ENCODE results near the gene TNFSF15. TPM values are rescaled to one million over a fixed set of nuclear protein-coding genes. Genes with fewer than 3 reads are reported as not detected.

The TNFSF15 gene
- total RNA-seq, 1 experiment from 2014 or later, result 5.2 TPM

- DNase-seq (ENCODE audit: low spot score), result no peak
These were observed 16.8 kb downstream of the TNFSF15 start for GRCh38 chr9:114789006-114789405.

DNA sequence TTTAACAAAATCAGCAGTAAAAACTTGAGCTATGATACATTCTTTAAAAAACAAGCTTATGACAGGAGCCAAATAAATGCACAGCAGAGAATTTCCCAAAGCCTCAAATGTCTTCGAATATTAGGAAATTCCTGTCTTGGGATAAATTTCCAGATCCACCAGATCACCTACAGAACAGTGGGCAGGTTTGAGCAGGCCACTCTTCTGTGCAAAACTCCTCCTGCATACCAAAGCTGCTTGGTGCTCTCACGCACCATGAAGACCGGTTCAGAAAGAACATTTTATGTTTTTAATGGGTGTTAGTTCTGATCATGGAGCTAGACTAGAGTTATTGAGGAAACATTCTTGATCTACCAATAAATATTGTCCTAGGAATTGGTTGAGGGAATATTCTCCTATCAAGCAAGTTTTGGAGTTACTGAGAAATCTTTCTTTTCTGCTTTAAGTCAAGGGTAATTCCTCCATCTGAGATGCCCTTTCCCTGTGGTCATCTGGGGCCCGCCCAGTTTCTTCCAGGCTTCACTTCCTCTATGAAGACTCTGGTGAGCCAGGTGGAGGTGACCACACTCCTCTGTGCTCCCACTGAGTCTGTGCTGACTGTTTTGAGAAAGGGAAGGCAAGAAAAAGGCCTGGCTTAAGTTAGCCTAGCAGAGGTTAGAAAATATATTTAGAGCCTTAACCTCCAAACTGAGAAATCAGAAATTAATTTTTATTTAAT lies 17.9 kb downstream of the TNFSF15 start:
- no peak for DNase-seq (ENCODE audit: low spot score)

GRCh38 chr9:114787214-114787613 lies 18.6 kb downstream of the TNFSF15 start:
- no peak for DNase-seq (ENCODE audit: low spot score)

DNA sequence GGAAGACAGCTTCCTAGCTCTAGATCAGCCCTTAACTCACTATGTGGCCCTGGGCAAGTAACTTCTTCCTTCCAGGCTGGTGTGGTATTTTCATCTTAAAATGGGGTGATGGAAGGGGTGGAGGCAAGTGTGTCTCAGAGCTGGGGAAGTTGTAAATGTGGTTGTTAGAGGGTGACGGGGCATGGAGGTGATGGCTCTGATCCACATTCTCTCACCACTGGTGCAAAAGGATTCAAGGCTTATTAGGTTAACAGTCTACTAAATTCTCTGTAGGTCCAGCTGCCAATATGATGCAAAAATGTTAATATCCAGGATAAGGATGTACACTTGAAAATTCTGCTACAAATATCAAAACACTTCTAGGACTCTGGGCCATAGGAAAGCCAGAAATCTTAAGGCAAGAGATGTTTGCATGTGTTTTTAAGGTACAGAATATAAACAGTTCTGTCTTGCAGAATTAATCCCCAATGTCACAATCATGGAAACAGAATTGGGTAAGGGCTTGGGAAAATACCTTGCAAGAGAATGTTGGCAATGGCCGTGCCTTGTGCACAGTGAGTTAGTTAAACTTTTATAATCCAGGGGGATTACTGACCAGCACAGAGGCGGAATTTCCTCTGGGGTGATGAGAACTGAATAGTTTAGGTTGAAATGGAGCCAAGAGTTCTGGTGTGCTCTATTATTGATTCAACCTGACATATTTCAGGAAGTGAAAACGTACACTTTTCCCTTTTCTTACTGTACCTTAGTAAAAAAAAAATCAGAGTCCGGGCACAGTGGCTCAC lies 19.8 kb downstream of the TNFSF15 start:
- DNase-seq (ENCODE audit: low spot score), result no peak

GRCh38 chr9:114784721-114785279 lies 21.0 kb downstream of the TNFSF15 start:
- DNase-seq (ENCODE audit: low spot score), result no peak

- no peak for DNase-seq (ENCODE audit: low spot score)
These were observed 23.3 kb downstream of the TNFSF15 start for GRCh38 chr9:114782586-114782985.

DNA sequence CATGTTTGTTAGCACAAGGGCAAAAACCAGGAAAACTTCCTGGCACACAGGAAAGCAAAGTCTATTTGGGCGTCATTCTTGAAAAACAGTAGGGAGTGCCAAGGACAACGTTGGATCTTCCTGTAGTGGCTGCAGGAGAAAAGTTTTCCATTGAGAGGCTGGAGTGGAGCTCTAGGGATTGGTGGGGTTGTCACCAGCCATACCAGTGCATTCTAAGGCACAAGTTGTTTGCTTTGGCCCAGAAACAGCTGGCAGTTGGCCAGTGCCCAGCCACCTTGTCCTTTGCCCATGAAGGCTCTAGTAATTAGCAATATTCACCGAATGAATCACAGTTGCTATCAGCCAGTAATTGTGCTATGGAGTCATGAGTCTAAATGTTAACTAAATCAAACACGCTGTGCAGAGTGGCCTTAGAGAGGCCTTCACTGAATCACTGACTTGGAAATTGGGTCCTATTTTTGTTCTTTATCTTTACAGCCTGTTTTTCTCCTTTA lies 26.4 kb downstream of the TNFSF15 start:
- DNase-seq (ENCODE audit: low spot score), result peak; percentile 99

- no peak for DNase-seq (ENCODE audit: low spot score)
These were observed 27.8 kb downstream of the TNFSF15 start for GRCh38 chr9:114777821-114778609.

DNA sequence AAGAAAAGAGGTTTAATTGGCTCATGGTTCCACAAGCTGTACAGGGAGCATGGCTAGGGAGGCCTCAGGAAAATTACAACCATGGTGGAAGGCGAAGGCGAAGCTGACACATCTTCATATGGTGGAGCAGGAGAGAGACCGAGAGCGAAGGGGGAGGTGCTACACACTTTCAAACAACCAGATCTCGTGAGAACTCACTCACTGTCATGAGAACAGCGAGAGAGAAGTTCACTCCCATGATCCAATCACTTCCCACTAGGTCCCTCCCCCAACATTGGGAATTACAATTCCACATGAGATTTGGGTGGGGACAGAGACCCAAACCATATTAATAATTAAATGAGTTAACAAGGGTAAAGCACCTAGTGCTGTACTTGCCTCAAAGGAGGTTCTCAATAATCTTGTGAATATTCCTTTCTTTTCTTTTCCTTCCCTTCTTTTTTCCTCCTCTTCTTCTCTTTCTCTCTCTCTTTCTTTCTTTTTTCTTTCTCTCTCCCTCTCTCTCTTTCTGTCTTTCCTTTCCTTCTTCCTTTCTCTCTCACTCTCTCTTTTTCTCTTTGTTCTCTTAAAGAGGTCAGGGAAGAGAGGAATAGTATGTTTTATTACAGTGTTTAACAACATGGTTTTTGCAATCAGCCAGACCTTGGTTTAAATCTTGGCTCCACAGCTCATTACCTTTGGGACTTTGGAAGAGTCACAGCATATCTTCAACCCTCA lies 29.0 kb downstream of the TNFSF15 start:
- DNase-seq (ENCODE audit: low spot score), result no peak

GRCh38 chr9:114775981-114776380 lies 29.9 kb downstream of the TNFSF15 start:
- DNase-seq (ENCODE audit: low spot score), result peak; percentile 7

- DNase-seq (ENCODE audit: low spot score), result no peak
These were observed 30.7 kb downstream of the TNFSF15 start for GRCh38 chr9:114775121-114775520.

DNA sequence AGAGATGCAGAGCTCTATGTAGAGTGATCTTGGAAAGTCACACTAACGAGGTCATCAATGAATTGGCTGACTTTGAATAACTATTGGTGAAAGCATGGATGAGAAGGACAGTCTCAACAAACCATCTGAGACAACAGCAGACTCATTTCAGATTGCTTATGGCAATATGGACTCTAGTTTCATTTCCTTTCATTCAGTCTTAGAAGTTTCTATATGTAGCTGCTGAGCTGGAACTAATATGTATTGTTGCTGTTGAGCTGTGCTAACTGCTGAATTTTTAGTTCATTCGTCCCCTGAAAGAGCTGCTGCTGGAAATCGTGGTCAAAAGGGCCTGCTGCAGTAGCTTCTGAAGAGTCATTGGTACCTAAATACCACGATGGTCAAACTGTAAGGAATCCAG lies 31.3 kb downstream of the TNFSF15 start:
- DNase-seq (ENCODE audit: low spot score), result no peak

GRCh38 chr9:114771889-114772288 lies 34.0 kb downstream of the TNFSF15 start:
- DNase-seq (ENCODE audit: low spot score), result no peak

GRCh38 chr9:114770991-114771390 lies 34.8 kb downstream of the TNFSF15 start:
- no peak for DNase-seq (ENCODE audit: low spot score)

- DNase-seq (ENCODE audit: low spot score), result no peak
These were observed 36.2 kb downstream of the TNFSF15 start for GRCh38 chr9:114769624-114770023.

GRCh38 chr9:114763220-114763619 lies 42.6 kb downstream of the TNFSF15 start:
- DNase-seq (ENCODE audit: low spot score), result no peak

DNA sequence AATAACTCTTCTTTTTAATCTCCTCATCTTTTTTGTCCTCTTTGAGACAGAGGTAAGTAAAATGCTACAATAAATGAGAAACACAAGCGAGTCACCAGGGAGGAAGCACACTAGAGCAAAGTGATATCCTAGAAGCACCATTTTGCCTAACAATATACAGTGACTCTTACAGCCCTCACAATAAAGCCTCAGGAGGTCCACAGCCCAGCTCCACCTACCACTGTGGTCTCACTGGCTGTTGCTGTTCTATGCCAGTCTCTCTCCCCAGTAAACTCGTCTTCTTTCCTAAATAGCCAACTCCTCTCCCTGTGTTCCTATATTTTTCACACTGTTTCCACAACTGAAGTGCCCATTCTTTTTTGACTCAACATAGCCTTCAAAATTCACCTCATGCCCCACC lies 44.3 kb downstream of the TNFSF15 start:
- DNase-seq (ENCODE audit: low spot score), result no peak

DNA sequence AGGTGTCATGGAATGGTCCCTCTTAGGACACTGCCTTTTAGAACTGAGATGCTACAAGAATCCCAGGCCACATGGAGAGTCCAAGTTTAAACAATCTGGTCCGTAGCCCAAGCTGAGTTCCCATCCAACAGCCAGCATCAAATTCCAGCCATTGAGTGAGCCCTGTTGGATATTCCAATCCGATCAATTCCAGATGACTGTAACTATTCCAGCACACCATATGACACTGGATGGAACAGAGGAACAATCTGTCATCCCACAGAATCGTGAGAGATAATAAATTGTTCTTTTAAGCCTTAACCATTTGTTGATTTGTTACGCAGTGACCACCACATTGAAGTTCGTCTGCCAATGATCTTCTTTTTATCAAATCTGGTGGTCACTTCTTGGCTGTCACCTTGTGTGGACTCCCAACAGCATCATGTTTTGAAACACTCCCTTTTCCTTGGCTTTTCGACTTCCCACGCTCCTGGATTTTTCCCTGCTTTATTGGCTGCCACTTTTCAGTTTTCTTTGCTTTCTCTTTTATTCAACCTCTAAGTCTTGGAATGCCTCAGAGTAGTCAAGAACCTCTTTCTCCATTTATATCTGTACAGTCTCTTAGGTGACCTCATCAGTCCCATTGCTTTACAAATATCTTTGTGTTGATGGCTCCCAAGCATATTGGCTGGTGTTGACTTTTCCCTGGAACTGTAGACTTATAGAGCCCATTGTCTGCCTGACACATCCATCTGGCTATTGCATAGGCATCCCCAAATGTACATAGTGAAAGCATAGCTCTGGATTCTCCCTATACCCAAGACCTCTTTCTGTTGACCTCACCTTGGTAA lies 46.1 kb downstream of the TNFSF15 start:
- no peak for DNase-seq (ENCODE audit: low spot score)

DNA sequence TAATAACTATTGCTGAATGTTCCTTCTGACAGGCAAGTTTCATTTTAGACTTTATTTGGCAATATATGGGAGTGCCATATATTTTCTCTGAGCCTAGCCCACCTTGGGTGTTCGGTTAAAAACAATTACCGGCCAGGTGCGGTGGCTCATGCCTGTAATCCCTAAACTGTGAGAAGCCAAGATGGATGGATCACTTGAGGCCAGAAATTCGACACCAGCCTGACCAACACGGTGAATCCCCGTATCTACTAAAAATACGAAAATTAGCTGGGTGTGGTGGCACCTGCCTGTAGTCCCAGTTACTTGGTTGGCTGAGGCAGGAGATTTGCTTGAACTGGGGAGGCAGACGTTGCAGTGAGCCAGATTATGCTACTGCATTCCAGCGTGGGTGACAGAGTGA lies 47.9 kb downstream of the TNFSF15 start:
- no peak for DNase-seq (ENCODE audit: low spot score)

- DNase-seq (ENCODE audit: low spot score), result no peak
These were observed 48.4 kb downstream of the TNFSF15 start for GRCh38 chr9:114757395-114757794.

Measured in HT-29 (cell line).